ENCODE results near the gene GBX1. TPM values are rescaled to one million over a fixed set of nuclear protein-coding genes. Genes with fewer than 3 reads are reported as not detected.

The GBX1 gene
- total RNA-seq, 1 donor from 2014 or later: not detected

DNA sequence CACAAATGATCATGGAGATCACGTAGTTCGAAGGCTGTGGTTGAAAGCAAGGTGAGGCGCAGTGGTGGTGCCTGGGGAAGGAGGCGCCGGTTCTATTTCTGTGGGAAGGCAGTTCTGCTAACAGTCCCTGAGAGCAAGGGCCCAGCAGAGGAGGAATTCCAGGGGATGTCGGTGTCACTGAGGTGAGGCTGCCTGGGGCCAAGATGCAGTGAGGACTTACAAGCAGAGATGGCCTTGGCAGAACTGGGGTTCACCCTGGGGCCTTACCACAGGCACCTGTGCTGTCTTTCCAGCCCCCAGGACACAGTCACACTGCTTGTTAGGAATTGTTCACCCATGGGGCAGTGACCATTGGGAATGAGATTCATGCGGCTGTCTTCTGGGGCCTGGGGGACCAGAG lies 26.7 kb downstream of the GBX1 start:
- H3K9me3 ChIP-seq: no peaks in the 10 kb centered on the region
- peaks cover 48 to 77% of the 10 kb centered on the region in 2 donors for H3K36me3 ChIP-seq
- H3K27ac ChIP-seq: no peak overlapping the region
- intact Hi-C loops (cut with DNase I): no loop called here
- TF ChIP-seq, protein P1, sequence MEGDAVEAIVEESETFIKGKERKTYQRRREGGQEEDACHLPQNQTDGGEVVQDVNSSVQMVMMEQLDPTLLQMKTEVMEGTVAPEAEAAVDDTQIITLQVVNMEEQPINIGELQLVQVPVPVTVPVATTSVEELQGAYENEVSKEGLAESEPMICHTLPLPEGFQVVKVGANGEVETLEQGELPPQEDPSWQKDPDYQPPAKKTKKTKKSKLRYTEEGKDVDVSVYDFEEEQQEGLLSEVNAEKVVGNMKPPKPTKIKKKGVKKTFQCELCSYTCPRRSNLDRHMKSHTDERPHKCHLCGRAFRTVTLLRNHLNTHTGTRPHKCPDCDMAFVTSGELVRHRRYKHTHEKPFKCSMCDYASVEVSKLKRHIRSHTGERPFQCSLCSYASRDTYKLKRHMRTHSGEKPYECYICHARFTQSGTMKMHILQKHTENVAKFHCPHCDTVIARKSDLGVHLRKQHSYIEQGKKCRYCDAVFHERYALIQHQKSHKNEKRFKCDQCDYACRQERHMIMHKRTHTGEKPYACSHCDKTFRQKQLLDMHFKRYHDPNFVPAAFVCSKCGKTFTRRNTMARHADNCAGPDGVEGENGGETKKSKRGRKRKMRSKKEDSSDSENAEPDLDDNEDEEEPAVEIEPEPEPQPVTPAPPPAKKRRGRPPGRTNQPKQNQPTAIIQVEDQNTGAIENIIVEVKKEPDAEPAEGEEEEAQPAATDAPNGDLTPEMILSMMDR (IDR thresholded peaks at IDR 0.05): no peak
- DNase-seq (ENCODE audit: low spot score in 2 of 2): no peak
- no peak overlapping the region for H3K4me3 ChIP-seq
- H3K27me3 ChIP-seq: no peaks in the 10 kb centered on the region
- H3K4me1 ChIP-seq: no peaks in the 10 kb centered on the region

DNA sequence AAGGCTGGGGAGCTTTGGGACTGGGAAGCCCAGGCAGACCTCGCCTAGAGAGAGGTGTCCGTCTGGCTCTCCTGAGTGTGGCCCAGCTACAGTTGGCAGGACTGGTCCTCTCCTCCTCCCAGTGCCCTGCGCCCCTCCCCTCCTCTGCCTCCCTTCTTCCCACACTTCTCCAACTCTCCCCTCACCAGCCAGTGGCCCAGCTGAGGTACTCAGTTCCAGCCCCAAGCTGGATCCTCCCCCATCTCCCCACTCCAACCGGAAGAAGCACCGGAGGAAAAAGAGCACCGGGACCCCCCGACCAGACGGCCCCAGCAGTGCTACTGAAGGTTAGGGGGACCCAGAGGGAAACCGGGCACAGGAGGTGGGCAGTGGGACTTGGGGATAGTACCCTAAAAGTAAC lies 27.7 kb downstream of the GBX1 start:
- Histone ChIP-seq H3K27me3 (no peaks in the 10 kb centered on the region), H3K4me3 (no peak overlapping the region), H3K36me3 (peaks cover 58 to 84% of the 10 kb centered on the region in 2 donors), H3K9me3 (no peaks in the 10 kb centered on the region), H3K4me1 (no peaks in the 10 kb centered on the region), H3K27ac (no peak overlapping the region)
- no peak for DNase-seq (ENCODE audit: low spot score in 2 of 2)
- intact Hi-C loops (cut with DNase I): no loop called here
- TF ChIP-seq, protein P1 (IDR thresholded peaks at IDR 0.05): no peak

DNA sequence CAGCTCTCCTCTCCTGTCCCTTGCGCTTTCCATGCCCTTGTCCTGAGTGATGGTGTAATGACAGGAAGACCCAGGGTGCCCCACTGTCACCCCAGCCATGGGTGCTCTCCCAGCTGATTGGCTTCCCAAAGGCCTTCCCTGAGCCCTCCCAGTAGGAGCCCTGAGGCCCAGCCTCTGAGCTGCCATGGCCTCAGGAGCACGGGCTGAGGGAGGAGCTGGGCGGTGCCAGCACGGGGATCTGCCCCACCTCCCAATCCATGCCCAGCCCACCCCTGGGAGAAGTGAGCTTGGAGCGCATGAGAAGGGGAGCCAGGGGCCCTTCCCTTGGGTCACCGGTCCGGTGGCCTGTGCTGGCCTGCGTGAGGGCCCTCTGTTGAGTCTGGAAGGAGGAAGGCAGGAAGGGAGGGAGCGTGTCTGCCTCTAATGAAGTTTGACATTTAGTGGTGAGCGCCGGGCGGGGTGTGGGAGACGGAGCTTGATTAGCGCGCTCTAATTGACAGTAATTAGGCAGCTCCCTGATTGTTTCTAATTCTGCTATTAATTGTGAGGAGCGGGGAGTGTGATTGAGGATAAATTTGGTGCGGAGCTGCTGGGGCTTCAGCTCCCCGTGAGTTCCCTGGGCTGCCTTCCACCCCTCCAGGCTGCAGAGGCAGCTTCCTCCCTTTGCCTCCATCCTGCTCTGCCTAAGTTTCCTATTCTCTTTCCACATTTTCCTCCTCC lies 28.3 kb downstream of the GBX1 start:
- intact Hi-C loops (cut with DNase I): no loop called here
- DNase-seq (ENCODE audit: low spot score in 2 of 2): no peak
- Histone ChIP-seq H3K4me1 (no peaks in the 10 kb centered on the region), H3K27ac (no peak overlapping the region), H3K4me3 (no peak overlapping the region), H3K9me3 (no peaks in the 10 kb centered on the region), H3K27me3 (no peaks in the 10 kb centered on the region), H3K36me3 (peaks cover 62 to 89% of the 10 kb centered on the region in 2 donors)
- TF ChIP-seq, protein P1 (IDR thresholded peaks at IDR 0.05): no peak

DNA sequence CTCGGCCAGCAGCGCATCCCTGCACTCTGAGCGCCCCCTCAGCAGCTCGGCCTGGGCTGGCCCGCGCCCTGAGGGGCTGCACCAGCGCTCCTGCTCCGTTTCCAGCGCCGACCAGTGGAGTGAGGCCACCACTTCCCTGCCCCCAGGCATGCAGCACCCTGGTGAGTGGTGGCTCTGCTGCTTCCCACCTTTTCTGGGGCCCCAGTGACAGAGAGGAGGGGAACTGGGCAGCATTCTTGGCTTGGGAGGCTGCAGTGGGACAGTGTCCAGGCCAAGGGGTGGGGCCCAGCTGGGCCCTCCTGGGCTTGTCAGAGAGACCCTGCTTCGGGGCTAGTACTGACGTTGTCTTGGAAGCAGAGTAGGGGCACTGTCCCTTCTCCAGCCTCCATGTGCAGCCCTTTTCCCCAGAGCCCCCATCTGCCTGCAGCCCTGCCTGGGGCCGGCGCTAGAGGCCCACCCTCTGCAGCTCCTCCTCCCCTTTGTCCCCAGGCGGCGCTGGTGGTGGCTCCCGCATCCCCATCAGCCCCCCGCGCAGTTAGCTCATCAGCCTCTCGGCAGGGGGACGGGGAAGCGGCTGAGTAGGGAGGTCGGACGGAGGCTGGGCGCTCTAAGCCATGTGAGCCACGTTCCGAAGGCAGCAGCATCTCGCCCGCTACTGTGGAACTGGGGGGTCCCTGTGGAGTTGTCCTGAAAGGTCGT lies 29.2 kb downstream of the GBX1 start:
- no peaks in the 10 kb centered on the region for H3K4me1 ChIP-seq
- peaks cover 54 to 90% of the 10 kb centered on the region in 2 donors for H3K36me3 ChIP-seq
- no peaks in the 10 kb centered on the region for H3K9me3 ChIP-seq
- intact Hi-C loops (cut with DNase I): no loop called here
- H3K27me3 ChIP-seq: no peaks in the 10 kb centered on the region
- DNase-seq (ENCODE audit: low spot score in 2 of 2): peak in 1 of 2 donors; percentile 57
- H3K4me3 ChIP-seq: no peak overlapping the region
- H3K27ac ChIP-seq: no peak overlapping the region
- TF ChIP-seq, protein P1 (IDR thresholded peaks at IDR 0.05): no peak

DNA sequence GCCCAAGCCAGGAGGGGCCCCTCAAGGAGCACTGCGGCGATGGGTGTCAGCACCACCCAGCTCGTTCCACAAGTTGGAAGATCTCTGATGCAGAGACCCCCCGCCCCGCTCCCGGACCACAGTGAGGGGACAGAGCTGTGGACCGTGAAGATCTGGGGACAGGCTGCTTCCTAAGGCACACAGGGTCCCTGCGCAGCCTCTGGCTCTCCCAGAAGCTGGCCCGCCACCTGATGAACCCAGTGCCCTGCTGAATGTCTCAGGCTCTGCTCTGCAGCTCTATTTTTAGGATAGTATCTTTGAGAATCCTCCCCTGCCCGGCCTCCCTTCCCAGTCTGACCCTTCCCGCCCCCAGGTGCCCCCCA lies 29.7 kb downstream of the GBX1 start:
- H3K9me3 ChIP-seq: no peaks in the 10 kb centered on the region
- DNase-seq (ENCODE audit: low spot score in 2 of 2): peak in 1 of 2 donors; percentile 60
- no peaks in the 10 kb centered on the region for H3K27me3 ChIP-seq
- H3K27ac ChIP-seq: no peak overlapping the region
- intact Hi-C loops (cut with DNase I): no loop called here
- no peaks in the 10 kb centered on the region for H3K4me1 ChIP-seq
- peaks cover 50 to 90% of the 10 kb centered on the region in 2 donors for H3K36me3 ChIP-seq
- H3K4me3 ChIP-seq: no peak overlapping the region
- TF ChIP-seq, protein P1 (IDR thresholded peaks at IDR 0.05): no peak
